Vagina (tissue), 2 donors: Measurements from ENCODE around the gene PCED1A. TPM values are rescaled to one million over a fixed set of nuclear protein-coding genes. Genes with fewer than 3 reads are reported as not detected.
"Not testable (repeated sequence)": the region's sequence is repeated elsewhere in the genome, so short reads cannot be mapped to it uniquely, and the experiment has no call there.

Experiments
- DNase-seq, 2 donors: peaks; one replicate each; pipeline ENCODE4 v3.0.0-alpha.2; 2017; ENCODE audit errors: extremely low spot score in 2 of 2
- H3K27ac ChIP-seq: fragments of 200-600 bp; sonication (generic); one replicate; pipeline ENCODE4 v1.5.1; 2019
- H3K27me3 ChIP-seq: fragments of 200-600 bp; sonication (generic); one replicate; pipeline ENCODE4 v1.5.1; 2019
- H3K36me3 ChIP-seq, 2 donors: fragments of 200-600 bp; sonication (generic); one replicate each; pipeline ENCODE4 v1.5.1; 2017 to 2019
- H3K4me1 ChIP-seq: fragments of 200-600 bp; sonication (generic); one replicate; pipeline ENCODE4 v1.5.1; 2019
- H3K4me3 ChIP-seq, 2 donors: fragments of 200-600 bp; sonication (generic); 1 replicate in 1 of 2; 2 replicates in 1 of 2; pipeline ENCODE4 v1.5.1; 2016 to 2019
- H3K9me3 ChIP-seq: fragments of 200-600 bp; sonication (generic); one replicate; pipeline ENCODE4 v1.5.1; 2019
- POLR2A ChIP-seq, 2 donors: fragments of 450-650 bp; IDR thresholded peaks; one replicate each; pipeline ENCODE4 v1.6.1; 2017; ENCODE audit warnings: antibody characterized with exemption in 2 of 2, mild to moderate bottlenecking in 2 of 2, moderate library complexity in 2 of 2
- POLR2AphosphoS5 ChIP-seq, 2 donors: sonication (generic); formaldehyde crosslinking; IDR thresholded peaks; one replicate each; pipeline ENCODE4 v1.9.0; 2017; ENCODE audit warnings: antibody characterized with exemption in 2 of 2, mild to moderate bottlenecking in 2 of 2, low read depth in 1 of 2; ENCODE audit not compliant: insufficient read depth in 1 of 2
- intact Hi-C: fragments of 100-400 bp; cut with DNase I; formaldehyde crosslinking; loops from one replicate; pipeline ENCODE4 v1.15.1; 2023
- total RNA-seq: library from RNA; depleted of rRNA; stranded (reverse); fragments of >200 nt; gene quantifications from one replicate; pipeline ENCODE4 v1.2.3, GENCODE V29; 2016
- TF ChIP-seq, protein P1 (sequence below), 3 experiments: fragments of 450-650 bp in 2 of 3; fragments of 200-600 bp in 1 of 3; sonication (generic) in 1 of 3; IDR thresholded peaks; one replicate each; pipeline ENCODE4 v1.5.1; 2017 to 2019; ENCODE audit warnings: antibody characterized with exemption in 3 of 3, mild to moderate bottlenecking in 2 of 3, moderate library complexity in 2 of 3

Gene PCED1A
- total RNA-seq, 1 donor from 2014 or later: 22.1 TPM

DNA sequence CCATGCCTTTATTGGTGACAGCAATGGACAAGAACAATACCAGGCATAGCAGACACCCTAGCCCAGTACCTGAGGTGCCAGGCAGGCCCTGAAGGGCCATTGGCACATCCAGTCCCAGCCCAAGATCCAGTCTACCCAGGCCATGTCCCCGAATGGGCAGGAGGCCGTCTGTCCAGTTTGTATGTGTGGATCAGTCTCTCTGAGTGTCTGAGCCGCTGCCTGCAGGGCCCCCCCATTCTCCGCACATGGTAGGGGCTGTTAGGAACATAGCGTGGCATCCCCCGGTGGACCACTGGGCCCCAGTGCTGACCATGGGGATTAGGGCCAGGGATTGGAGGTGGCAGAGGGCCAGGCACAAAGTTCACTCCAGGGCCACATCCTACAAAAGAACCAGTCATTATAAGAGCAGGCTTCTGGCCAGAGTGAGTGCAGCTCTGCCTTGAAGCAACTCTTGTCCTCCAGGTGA, 5.1 kb downstream of the PCED1A start:
- no peak overlapping the region for H3K27ac ChIP-seq
- H3K9me3 ChIP-seq: no peaks in the 10 kb centered on the region
- H3K4me1 ChIP-seq: peaks cover 15% of the 10 kb centered on the region
- TF ChIP-seq, protein P1, sequence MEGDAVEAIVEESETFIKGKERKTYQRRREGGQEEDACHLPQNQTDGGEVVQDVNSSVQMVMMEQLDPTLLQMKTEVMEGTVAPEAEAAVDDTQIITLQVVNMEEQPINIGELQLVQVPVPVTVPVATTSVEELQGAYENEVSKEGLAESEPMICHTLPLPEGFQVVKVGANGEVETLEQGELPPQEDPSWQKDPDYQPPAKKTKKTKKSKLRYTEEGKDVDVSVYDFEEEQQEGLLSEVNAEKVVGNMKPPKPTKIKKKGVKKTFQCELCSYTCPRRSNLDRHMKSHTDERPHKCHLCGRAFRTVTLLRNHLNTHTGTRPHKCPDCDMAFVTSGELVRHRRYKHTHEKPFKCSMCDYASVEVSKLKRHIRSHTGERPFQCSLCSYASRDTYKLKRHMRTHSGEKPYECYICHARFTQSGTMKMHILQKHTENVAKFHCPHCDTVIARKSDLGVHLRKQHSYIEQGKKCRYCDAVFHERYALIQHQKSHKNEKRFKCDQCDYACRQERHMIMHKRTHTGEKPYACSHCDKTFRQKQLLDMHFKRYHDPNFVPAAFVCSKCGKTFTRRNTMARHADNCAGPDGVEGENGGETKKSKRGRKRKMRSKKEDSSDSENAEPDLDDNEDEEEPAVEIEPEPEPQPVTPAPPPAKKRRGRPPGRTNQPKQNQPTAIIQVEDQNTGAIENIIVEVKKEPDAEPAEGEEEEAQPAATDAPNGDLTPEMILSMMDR (IDR thresholded peaks at IDR 0.05): no peak
- TF ChIP-seq POLR2AphosphoS5 (IDR thresholded peaks at IDR 0.05; ENCODE audit: insufficient read depth in 1 of 2, low read depth in 1 of 2): no peak
- no peak for TF ChIP-seq POLR2A (IDR thresholded peaks at IDR 0.05)
- H3K4me3 ChIP-seq: no peak overlapping the region
- no peak for DNase-seq
- H3K27me3 ChIP-seq: no peaks in the 10 kb centered on the region
- peaks cover 0 to 15% of the 10 kb centered on the region in 2 donors for H3K36me3 ChIP-seq
- intact Hi-C loops: no loop called here

DNA sequence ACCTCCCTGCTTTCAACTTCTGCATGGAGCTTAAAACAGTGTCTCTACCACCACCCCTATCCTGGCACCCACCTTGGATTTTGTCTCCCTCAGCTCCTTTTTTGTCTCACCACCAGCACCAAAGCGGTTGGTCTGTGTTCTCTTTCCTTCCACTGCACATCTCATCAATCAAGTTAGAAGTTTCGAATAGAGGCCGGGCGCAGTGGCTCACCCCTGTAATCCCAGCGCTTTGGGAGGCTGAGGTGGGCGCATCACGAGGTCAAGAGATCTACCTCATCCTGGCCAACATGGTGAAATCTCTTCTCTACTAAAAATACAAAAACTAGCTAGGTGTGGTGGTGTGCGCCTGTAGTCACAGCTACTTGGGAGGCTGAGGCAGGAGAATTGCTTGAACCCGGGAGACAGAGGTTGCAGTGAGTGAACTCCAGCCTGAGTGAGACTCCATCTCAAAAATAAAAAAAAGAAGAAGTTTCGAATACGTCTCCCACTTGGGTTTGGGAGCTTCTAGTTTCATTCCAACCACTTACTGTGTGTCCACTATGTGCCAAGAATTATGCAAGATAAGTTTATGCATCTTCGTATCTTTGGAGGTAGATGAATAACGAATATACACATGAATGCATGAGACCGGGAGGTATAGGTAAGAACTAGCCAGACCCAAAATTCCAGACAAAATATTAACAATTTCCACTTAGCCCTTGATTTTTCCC, 5.9 kb downstream of the PCED1A start:
- H3K4me3 ChIP-seq: no peak overlapping the region
- intact Hi-C loops: no loop called here
- no peaks in the 10 kb centered on the region for H3K9me3 ChIP-seq
- TF ChIP-seq POLR2AphosphoS5 (IDR thresholded peaks at IDR 0.05; ENCODE audit: insufficient read depth in 1 of 2, low read depth in 1 of 2) (no peak), POLR2A (IDR thresholded peaks at IDR 0.05) (no peak)
- TF ChIP-seq, protein P1 (IDR thresholded peaks at IDR 0.05): no peak
- no peak overlapping the region for H3K27ac ChIP-seq
- H3K27me3 ChIP-seq: no peaks in the 10 kb centered on the region
- peaks cover 10% of the 10 kb centered on the region for H3K4me1 ChIP-seq
- peaks cover 0 to 15% of the 10 kb centered on the region in 2 donors for H3K36me3 ChIP-seq
- DNase-seq: no peak

DNA sequence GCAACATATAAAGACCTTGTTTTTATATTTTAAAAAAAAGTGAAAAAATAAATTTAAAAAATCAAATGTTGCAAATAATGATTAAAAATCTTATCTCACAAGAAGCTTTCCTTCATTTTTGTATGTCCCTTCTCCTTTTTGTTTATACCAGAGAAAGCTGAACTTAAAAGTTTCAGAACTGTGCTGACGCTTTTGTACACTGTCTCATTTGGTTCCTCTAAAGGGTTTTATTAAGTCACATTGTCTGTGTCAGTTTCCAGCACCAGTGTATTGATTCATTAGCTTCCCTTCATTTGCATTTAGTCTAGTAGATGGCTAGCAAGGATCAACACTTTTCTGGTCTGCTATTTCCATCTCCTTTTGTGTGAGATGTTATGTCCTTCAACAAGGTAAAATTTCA, 6.7 kb downstream of the PCED1A start:
- H3K9me3 ChIP-seq: no peaks in the 10 kb centered on the region
- H3K27ac ChIP-seq: no peak overlapping the region
- H3K4me1 ChIP-seq: peaks cover 4% of the 10 kb centered on the region
- no peak for DNase-seq
- TF ChIP-seq, protein P1 (IDR thresholded peaks at IDR 0.05): no peak
- no peak for TF ChIP-seq POLR2A (IDR thresholded peaks at IDR 0.05)
- no peak for TF ChIP-seq POLR2AphosphoS5 (IDR thresholded peaks at IDR 0.05; ENCODE audit: insufficient read depth in 1 of 2, low read depth in 1 of 2)
- H3K27me3 ChIP-seq: no peaks in the 10 kb centered on the region
- peaks cover 0 to 15% of the 10 kb centered on the region in 2 donors for H3K36me3 ChIP-seq
- no peak overlapping the region for H3K4me3 ChIP-seq
- intact Hi-C loops: no loop called here

DNA sequence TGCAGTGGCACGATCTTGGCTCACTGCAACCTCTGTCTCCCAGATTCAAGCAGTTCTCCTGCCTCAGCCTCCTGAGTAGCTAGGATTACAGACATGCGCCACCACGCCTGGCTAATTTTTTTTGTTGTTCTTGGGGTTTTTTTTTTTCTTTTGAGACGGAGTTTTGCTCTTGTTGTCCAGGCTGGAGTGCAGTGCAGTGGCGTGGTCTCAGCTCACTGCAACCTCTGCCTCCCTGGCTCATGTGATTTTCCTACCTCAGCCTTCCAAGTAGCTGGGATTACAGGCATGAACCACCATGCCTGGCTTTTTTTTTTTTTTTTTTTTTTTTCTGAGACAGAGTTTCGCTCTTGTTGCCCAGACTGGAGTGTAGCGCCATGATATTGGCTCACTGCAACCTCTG, 9.2 kb downstream of the PCED1A start:
- H3K4me1 ChIP-seq, intact Hi-C loops, H3K27ac ChIP-seq, H3K9me3 ChIP-seq, H3K4me3 ChIP-seq, H3K36me3 ChIP-seq, H3K27me3 ChIP-seq: not testable (repeated sequence)
- DNase-seq: peak in 1 of 2 donors; percentile 12

DNA sequence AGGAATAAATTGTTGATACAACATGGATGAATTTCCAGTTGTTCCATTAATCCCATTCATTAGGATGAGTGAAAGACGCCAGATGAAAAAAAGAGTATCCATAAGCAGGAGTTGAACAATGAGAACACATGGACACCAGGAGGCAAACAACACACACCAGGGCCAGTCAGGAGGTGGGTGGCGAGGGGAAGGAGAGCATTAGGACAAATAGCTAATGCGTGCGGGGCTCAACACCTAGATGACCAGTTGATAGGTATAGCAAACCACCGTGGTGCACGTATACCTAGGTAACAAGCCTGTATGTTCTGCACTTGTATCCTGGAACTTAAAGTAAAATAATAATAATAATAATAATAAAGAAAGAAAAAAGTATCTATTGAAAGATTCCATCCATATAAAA, 11.1 kb downstream of the PCED1A start:
- Histone ChIP-seq H3K4me3 (no peak overlapping the region), H3K27ac (no peak overlapping the region), H3K36me3 (no peaks in the 10 kb centered on the region), H3K27me3 (no peaks in the 10 kb centered on the region), H3K9me3 (no peaks in the 10 kb centered on the region), H3K4me1 (peaks cover 4% of the 10 kb centered on the region)
- intact Hi-C loops: no loop called here
- TF ChIP-seq POLR2AphosphoS5 (IDR thresholded peaks at IDR 0.05; ENCODE audit: insufficient read depth in 1 of 2, low read depth in 1 of 2) (no peak), POLR2A (IDR thresholded peaks at IDR 0.05) (no peak)
- TF ChIP-seq, protein P1 (IDR thresholded peaks at IDR 0.05): no peak
- peak in 1 of 2 donors; percentile 22 for DNase-seq
